Measurements from ENCODE around the gene NELFB. TPM values are rescaled to one million over a fixed set of nuclear protein-coding genes. Genes with fewer than 3 reads are reported as not detected.

Gene NELFB
- total and polyA plus RNA-seq, 4 donors, result 4.7 to 24.6 (median 18.1) TPM

- peak; percentile 32 for DNase-seq (ENCODE audit: low spot score)
- peak overlapping the region in 1 of 2 donors; percentile 48 for H3K27ac ChIP-seq (ENCODE audit: low read depth in 1 of 2, low read length in 2 of 2)
- TF ChIP-seq RXRA (IDR thresholded peaks at IDR 0.05), result peak; percentile 34 to 56
- no peak for TF ChIP-seq FOXA1 (IDR thresholded peaks at IDR 0.05)
- no peak overlapping the region for H3K4me3 ChIP-seq (ENCODE audit: low read depth in 1 of 3, low read length in 3 of 3)
- H3K9ac ChIP-seq (ENCODE audit: low read depth in 1 of 2, low read length in 2 of 2), result peak overlapping the region in 1 of 2 donors; percentile 66
- H3K27me3 ChIP-seq (ENCODE audit: control insufficient read depth in 4 of 4, insufficient read depth in 4 of 4, low read length in 3 of 4), result peaks cover 0 to 3% (median 0%) of the 10 kb centered on the region in 4 donors
- no peaks in the 10 kb centered on the region for H3K9me3 ChIP-seq (ENCODE audit: control insufficient read depth in 4 of 4, low read length in 3 of 4)
- no peaks in the 10 kb centered on the region for H3K36me3 ChIP-seq (ENCODE audit: control insufficient read depth in 4 of 4, insufficient read depth in 3 of 4, low read depth in 1 of 4, low read length in 3 of 4)
- 21% methylated on average over 16 of the region's 16 CpGs for WGBS
- H3K4me1 ChIP-seq (ENCODE audit: control insufficient read depth in 4 of 4, insufficient read depth in 4 of 4, low read length in 3 of 4), result peaks cover 14 to 61% (median 31%) of the 10 kb centered on the region in 4 donors
These were observed 44.8 kb downstream of the NELFB start for GRCh38 chr9:137299938-137300337.

DNA sequence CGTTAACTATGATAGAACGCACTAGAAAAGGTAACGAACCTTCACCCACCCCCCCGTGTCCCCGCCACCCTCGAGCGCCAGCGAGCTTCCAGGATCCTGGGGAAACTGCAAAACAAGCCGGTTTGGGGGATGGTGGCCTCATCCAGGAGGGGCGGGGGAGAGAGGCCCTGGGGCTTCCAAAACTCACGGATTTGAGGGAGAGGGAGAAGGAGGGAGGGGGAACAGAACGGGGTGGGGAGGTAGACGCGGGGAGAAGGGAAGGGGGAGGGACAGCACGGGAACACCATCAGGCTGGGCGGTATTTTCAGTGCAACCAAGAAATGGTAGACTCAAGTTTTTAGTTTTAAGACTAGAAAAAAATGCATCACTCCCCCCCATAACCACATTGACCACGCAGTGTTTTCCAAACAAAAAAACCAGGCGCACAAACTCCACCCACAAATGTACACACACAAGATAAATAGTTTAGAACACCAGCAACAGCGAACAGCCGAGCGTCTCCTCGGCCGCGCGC is 45.5 kb downstream of the NELFB start:
- Histone ChIP-seq H3K9me3 (ENCODE audit: control insufficient read depth in 4 of 4, low read length in 3 of 4) (no peaks in the 10 kb centered on the region), H3K4me1 (ENCODE audit: control insufficient read depth in 4 of 4, insufficient read depth in 4 of 4, low read length in 3 of 4) (peaks cover 14 to 65% (median 30%) of the 10 kb centered on the region in 4 donors), H3K4me3 (ENCODE audit: low read depth in 1 of 3, low read length in 3 of 3) (peak overlapping the region; percentile 55 to 63 (median 63)), H3K9ac (ENCODE audit: low read depth in 1 of 2, low read length in 2 of 2) (peak overlapping the region; percentile 37 to 66), H3K36me3 (ENCODE audit: control insufficient read depth in 4 of 4, insufficient read depth in 3 of 4, low read depth in 1 of 4, low read length in 3 of 4) (no peaks in the 10 kb centered on the region), H3K27ac (ENCODE audit: low read depth in 1 of 2, low read length in 2 of 2) (peak overlapping the region; percentile 15 to 73), H3K27me3 (ENCODE audit: control insufficient read depth in 4 of 4, insufficient read depth in 4 of 4, low read length in 3 of 4) (peaks cover 0 to 3% (median 0%) of the 10 kb centered on the region in 4 donors)
- no peak for DNase-seq (ENCODE audit: low spot score)
- no peak for TF ChIP-seq FOXA1 (IDR thresholded peaks at IDR 0.05)
- no peak for TF ChIP-seq NR2F2 (IDR thresholded peaks at IDR 0.05)
- no peak for TF ChIP-seq MAX (IDR thresholded peaks at IDR 0.05)
- TF ChIP-seq HNF4A (conservative IDR thresholded peaks at IDR 0.05), result peak; percentile 11 to 18
- no peak for TF ChIP-seq JUND (IDR thresholded peaks at IDR 0.05)
- TF ChIP-seq TAF1 (conservative IDR thresholded peaks at IDR 0.05), result no peak
- no peak for TF ChIP-seq GABPA (IDR thresholded peaks at IDR 0.05 in 1 of 2, conservative IDR thresholded peaks at IDR 0.05 in 1 of 2)
- 2% methylated on average over 25 of the region's 25 CpGs for WGBS

DNA sequence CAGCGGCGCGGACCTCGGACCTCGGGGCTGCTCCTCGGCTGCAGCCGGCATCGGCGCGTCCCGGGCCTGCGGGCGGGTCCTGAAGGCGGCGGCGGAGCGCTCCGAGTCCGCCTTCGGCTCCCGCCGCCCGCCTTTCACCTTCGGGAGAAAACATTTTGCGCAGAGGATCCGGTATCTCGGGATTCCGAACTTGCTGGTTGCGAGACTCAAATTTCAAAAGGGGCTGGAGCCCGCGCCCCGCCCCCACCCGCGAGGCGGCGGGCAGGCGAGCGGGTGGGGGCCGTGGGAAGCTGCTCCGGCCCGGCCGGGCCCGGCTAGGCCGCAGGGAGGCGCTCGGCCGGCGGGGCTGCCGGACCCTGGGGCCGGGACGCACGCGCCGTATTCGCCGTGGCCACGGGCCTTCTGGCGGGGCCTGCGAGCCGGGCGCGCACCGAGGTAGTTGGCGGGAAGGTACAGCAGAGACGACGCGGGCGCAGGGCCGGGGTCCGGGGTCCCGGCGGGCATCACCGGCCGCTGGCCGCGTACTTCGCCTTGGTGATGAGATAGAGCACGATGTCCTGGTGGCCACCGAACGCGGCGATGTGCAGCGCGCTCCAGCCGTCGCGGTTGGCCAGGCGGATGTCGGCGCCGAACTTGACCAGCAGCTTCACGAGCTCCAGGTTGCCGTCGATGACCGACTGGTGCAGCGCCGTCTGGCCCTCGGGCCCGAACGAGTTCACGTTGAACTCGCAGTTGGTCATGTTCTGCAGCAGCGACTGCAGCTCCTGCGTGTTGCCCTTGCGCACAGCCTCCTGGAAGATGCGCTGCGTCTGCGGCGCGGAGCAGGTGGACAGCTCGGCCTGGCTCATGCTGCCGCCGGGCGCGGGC is 46.2 kb downstream of the NELFB start:
- TF ChIP-seq HNF4G (IDR thresholded peaks at IDR 0.05) (no peak), EGR1 (IDR thresholded peaks at IDR 0.05; ENCODE audit: low read depth in 2 of 2) (no peak), HNF4A (conservative IDR thresholded peaks at IDR 0.05) (no peak)
- H3K4me3 ChIP-seq (ENCODE audit: low read depth in 1 of 3, low read length in 3 of 3), result peak overlapping the region; percentile 55 to 63 (median 63)
- no peaks in the 10 kb centered on the region for H3K36me3 ChIP-seq (ENCODE audit: control insufficient read depth in 4 of 4, insufficient read depth in 3 of 4, low read depth in 1 of 4, low read length in 3 of 4)
- H3K9ac ChIP-seq (ENCODE audit: low read depth in 1 of 2, low read length in 2 of 2), result peak overlapping the region in 1 of 2 donors; percentile 37
- H3K4me1 ChIP-seq (ENCODE audit: control insufficient read depth in 4 of 4, insufficient read depth in 4 of 4, low read length in 3 of 4), result peaks cover 14 to 65% (median 32%) of the 10 kb centered on the region in 4 donors
- WGBS, result under 1% methylated on average over 115 of the region's 115 CpGs
- H3K27ac ChIP-seq (ENCODE audit: low read depth in 1 of 2, low read length in 2 of 2), result peak overlapping the region; percentile 18 to 73
- H3K27me3 ChIP-seq (ENCODE audit: control insufficient read depth in 4 of 4, insufficient read depth in 4 of 4, low read length in 3 of 4), result peaks cover 0 to 3% (median 0%) of the 10 kb centered on the region in 4 donors
- H3K9me3 ChIP-seq (ENCODE audit: control insufficient read depth in 4 of 4, low read length in 3 of 4), result no peaks in the 10 kb centered on the region
- peak; percentile 48 for DNase-seq (ENCODE audit: low spot score)

DNA sequence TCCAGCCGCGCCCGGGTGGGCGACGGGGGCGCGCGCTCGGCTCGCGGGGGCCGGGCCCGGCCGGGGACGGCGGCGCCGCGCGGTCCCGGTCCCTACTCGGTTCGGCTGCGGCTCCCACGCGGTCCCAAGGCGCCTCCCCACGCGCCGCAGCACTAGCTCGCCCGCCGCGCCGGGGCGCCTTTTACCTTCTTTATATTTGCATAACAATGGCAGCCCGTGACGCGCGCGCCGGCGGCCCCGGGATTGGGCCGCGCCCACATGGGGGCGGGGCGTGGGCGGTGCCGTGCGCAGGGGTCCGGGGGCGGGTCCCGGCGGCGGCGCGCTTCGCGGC is 47.0 kb downstream of the NELFB start, which contains the start of gene NRARP:
Gene NRARP, minus strand, starts transcription at position 154 of the 331 bp plus-strand sequence. CDS start 343 bp downstream, outside the sequence.
- Histone ChIP-seq H3K4me1 (ENCODE audit: control insufficient read depth in 4 of 4, insufficient read depth in 4 of 4, low read length in 3 of 4) (peaks cover 12 to 60% (median 28%) of the 10 kb centered on the region in 4 donors), H3K9me3 (ENCODE audit: control insufficient read depth in 4 of 4, low read length in 3 of 4) (no peaks in the 10 kb centered on the region), H3K4me3 (ENCODE audit: low read depth in 1 of 3, low read length in 3 of 3) (peak within 1 kb of the TSS; percentile 54 to 63 (median 55)), H3K36me3 (ENCODE audit: control insufficient read depth in 4 of 4, insufficient read depth in 3 of 4, low read depth in 1 of 4, low read length in 3 of 4) (no peaks in the 10 kb centered on the region), H3K27me3 (ENCODE audit: control insufficient read depth in 4 of 4, insufficient read depth in 4 of 4, low read length in 3 of 4) (peaks cover 0 to 3% (median 0%) of the 10 kb centered on the region in 4 donors), H3K27ac (ENCODE audit: low read depth in 1 of 2, low read length in 2 of 2) (peak within 1 kb of the TSS; percentile 18 to 73), H3K9ac (ENCODE audit: low read depth in 1 of 2, low read length in 2 of 2) (peak within 1 kb of the TSS in 1 of 2 donors; percentile 37)
- WGBS, result 1% methylated on average over 60 of the region's 60 CpGs
- TF ChIP-seq HNF4A (conservative IDR thresholded peaks at IDR 0.05), result no peak
- no peak for TF ChIP-seq TAF1 (conservative IDR thresholded peaks at IDR 0.05)
- TF ChIP-seq JUND (IDR thresholded peaks at IDR 0.05), result no peak
- no peak for TF ChIP-seq SP1 (IDR thresholded peaks at IDR 0.05)
- no peak for TF ChIP-seq NR2F2 (IDR thresholded peaks at IDR 0.05)
- TF ChIP-seq RXRA (IDR thresholded peaks at IDR 0.05), result no peak
- no peak for TF ChIP-seq YY1 (IDR thresholded peaks at IDR 0.05)
- TF ChIP-seq FOXA1 (IDR thresholded peaks at IDR 0.05), result no peak
- TF ChIP-seq CTCF (IDR thresholded peaks at IDR 0.05; ENCODE audit: low read depth, low read length, missing input control), result no peak
- no peak for TF ChIP-seq EGR1 (IDR thresholded peaks at IDR 0.05; ENCODE audit: low read depth in 2 of 2)
- TF ChIP-seq, protein P1, sequence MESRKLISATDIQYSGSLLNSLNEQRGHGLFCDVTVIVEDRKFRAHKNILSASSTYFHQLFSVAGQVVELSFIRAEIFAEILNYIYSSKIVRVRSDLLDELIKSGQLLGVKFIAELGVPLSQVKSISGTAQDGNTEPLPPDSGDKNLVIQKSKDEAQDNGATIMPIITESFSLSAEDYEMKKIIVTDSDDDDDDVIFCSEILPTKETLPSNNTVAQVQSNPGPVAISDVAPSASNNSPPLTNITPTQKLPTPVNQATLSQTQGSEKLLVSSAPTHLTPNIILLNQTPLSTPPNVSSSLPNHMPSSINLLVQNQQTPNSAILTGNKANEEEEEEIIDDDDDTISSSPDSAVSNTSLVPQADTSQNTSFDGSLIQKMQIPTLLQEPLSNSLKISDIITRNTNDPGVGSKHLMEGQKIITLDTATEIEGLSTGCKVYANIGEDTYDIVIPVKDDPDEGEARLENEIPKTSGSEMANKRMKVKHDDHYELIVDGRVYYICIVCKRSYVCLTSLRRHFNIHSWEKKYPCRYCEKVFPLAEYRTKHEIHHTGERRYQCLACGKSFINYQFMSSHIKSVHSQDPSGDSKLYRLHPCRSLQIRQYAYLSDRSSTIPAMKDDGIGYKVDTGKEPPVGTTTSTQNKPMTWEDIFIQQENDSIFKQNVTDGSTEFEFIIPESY (IDR thresholded peaks at IDR 0.05), result no peak
- TF ChIP-seq HNF4G (IDR thresholded peaks at IDR 0.05), result no peak
- TF ChIP-seq FOXA2 (IDR thresholded peaks at IDR 0.05), result no peak
- no peak for TF ChIP-seq ATF3 (IDR thresholded peaks at IDR 0.05)
- TF ChIP-seq MAX (IDR thresholded peaks at IDR 0.05), result no peak
- peak; percentile 80 for DNase-seq (ENCODE audit: low spot score)
